GM19438 (cell line): ENCODE data around the gene SPRR2A.
"Not testable (repeated sequence)": the region's sequence is repeated elsewhere in the genome, so short reads cannot be mapped to it uniquely, and the experiment has no call there.

Source experiments
- ATAC-seq: cut with Tn5 transposase; IDR thresholded peaks from one replicate; pipeline ENCODE4 v1.9.1; 2021; ENCODE audit warnings: low read depth; ENCODE audit not compliant: unreplicated experiment

SPRR2A gene

GRCh38 chr1:153028766-153029165, 28.5 kb downstream of the SPRR2A start:
- ATAC-seq = no peak

GRCh38 chr1:153025797-153026196, 31.5 kb downstream of the SPRR2A start:
- ATAC-seq = no peak

- no peak for ATAC-seq
These were observed 32.9 kb downstream of the SPRR2A start for GRCh38 chr1:153024413-153024812.

GRCh38 chr1:153023109-153023508, 34.2 kb downstream of the SPRR2A start:
- ATAC-seq = no peak

- not testable (repeated sequence) for ATAC-seq
These were observed 35.0 kb downstream of the SPRR2A start for GRCh38 chr1:153022340-153022739.

- not testable (repeated sequence) for ATAC-seq
These were observed 35.5 kb downstream of the SPRR2A start for GRCh38 chr1:153021829-153022228.

- ATAC-seq = not testable (repeated sequence)
These were observed 46.0 kb downstream of the SPRR2A start for GRCh38 chr1:153011235-153011758.
